GM19324 (cell line): ENCODE measurements around the gene ETHE1.

Source experiments
- ATAC-seq: cut with Tn5 transposase; IDR thresholded peaks from one replicate; pipeline ENCODE4 v1.9.1; 2021; ENCODE audit warnings: mild to moderate bottlenecking, moderate library complexity; ENCODE audit not compliant: unreplicated experiment, low FRiP score

Gene ETHE1, protein sequence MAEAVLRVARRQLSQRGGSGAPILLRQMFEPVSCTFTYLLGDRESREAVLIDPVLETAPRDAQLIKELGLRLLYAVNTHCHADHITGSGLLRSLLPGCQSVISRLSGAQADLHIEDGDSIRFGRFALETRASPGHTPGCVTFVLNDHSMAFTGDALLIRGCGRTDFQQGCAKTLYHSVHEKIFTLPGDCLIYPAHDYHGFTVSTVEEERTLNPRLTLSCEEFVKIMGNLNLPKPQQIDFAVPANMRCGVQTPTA

DNA sequence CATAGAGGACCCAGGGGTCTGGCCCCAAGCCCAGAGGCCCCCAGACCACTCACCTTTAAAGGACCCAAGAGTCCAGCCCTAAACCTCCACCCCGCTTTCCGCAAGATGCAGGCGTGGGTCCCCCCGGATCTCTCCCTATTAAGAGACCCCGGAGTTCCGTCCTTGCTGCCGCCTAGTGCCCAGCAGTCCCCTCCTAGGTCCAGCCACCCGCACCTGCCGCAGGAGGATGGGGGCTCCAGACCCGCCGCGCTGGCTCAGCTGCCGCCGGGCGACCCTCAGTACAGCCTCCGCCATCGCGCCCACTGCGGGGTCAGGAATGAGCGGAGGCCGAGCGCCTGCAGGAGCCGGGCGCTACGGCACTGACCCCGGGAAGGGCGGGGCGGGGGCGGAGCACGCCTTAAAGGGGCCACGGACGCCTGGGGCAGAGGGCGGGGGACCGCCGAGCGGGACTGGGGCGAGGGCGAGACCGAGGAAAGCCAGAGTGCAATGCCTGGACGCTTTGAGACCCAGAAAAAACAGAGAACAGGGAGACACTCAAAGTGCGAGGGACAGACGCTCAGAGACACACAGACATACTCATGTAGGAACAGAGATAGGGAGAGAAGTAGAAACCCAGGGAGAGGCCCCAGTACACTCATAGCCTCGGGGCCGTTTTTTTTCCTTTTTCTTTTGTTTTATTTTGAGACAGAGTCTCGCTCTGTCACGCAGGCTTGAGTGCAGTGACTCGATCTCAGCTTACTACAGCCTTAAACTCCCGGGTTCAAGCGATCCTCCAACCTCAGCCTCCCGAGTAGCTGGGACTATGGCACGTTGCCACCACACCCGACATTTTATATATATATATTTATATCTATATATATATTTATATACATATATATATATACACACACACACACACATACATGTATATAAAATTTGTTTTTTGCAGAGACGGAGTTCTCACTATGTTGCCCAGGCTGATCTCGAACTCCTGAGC, at the start of gene ETHE1:
Gene ETHE1 (minus strand): TSS at position 318 of the 976 bp plus-strand sequence. CDS start 24 bp downstream, at position 294.
- ATAC-seq, result peak; percentile 85

DNA sequence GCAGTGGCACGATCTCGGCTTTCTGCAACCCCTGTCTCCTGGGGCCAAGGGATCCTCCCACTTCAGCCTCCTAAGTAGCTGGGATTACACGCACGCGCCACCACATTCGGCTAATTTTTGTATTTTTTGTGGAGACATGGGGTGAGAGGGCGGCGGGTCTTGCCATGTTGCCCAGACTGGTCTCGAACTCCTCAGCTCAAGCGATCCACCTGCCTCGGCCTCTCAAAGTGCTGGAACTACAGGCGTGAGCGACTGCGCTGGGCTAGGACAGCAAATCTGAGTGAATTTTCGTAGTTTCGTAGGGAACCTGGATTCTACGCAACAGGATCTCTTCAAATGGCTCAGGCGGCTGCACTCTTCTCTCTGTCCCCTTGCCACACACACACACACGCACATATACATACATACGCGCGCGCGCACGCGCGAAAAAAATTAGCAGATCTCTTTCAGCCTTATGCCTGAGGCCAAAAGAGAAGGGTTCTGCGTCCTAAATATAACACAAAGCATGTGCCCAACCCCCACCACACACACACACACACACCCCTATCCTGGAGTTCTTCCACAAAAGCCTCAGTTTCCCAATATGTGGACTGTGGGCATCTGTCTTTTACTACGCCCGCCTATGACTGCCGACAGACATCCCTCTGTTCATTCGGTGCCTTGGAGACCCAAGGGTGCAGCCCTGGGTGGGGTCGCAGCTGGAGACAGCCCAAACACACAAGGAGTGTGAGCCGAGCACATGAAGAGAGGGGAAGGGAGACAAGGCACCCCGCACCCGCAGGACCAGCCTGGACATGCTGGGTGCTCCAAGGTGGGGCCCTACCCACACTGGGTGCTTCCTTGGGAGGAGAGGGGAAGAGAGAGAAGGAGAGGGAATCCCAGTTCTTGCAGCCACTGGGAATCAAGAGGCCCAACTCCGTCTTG, 49.2 kb upstream of the ETHE1 start:
- no peak for ATAC-seq

DNA sequence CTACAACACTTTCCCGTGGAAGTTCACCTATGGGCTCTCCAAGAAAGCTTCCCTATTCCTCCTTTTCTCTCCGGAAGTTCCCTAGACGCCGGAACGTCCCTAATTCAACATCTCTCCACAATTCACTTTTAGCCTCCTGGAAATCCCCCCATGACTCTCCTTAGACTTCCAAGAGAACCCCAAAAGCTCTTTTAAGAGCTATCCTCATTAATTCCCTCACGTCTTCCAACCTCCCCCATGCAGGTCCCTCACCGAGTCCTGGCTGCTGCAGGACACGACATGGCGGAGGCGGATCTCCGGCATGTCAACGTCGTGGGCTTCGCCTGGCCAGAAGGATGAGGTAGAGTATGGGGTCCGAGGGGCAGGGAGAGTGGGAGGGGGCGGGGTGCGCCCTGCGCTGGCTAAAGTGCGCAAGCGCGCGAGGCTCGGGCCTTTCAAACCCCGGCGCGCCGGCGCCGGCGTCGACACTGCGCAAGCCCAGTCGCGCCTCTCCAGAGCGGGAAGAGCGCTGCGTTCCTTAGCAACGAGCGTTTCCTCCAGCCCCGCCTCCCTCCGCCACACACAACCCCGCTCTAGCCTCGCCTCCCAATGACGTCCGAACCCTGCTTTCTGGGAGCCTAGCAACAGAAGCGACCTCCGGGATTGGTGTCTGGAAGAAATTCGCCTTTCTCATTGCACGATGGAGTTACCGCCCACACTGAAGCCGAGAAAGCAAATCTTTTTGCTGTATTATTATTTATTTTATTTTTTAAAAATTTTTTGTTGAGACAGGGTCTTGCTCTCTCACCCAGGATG, 48.4 kb upstream of the ETHE1 start, which contains the start of the genes PINLYP and XRCC1:
Gene PINLYP (plus strand): TSS at position 646 of the 795 bp plus-strand sequence. CDS start 1,391 bp downstream, outside the sequence.
Gene XRCC1 (minus strand): TSS at position 372 of the 795 bp plus-strand sequence. CDS start 69 bp downstream, at position 303.
- peak; percentile 97 for ATAC-seq

DNA sequence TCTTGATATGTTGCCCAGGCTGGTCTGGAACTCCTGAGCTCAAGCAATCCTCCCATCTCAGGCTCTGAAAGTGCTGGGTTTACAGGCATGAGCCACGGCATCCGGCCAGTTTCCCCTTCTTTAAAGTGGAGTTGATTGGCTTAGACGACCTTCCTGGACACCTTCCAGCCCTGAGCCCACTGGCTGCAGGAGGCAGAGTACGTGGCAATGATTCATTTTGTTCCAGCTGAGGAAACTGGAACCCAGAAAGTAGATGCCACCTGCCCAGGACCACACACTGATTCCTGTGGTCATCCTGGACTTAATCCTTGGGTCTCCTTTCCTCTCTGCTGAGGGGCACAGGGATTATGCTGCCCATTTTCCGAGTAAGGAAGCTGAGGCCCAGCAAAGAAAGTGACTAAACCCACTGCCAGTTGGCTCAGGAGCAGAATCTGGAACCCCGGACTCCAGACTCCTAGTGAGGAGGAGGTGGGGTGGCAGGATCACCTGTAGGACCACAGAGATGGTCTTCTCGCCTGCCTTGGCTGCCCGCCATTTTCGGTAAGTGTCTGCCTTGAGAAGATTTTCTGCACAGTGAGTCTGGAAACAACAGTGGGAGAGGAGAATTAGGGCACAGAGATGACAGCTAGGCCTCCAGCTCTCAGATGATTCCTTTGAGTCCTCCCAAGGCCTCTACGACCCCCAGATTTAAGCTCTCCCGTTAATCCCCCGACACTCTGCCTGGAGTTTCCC, 47.6 kb upstream of the ETHE1 start:
- no peak for ATAC-seq

DNA sequence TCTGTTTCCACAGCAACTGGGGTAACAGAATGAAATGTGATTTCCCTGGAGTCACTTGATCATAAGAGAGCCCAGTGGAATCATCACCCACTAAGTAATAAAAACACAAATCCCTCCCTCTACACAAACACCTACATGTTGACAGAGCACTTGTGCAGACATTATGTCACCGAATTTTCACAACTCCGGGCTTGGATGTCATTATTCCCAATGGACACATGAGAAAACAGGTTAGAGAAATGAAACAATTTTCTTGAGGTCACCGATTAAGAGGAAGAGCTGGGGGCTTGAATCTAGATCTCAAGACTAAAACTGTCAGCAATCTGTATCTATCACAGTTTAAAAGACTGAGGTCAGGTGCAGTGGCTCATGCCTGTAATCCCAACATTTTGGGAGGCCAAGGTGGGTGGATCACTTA, 45.2 kb upstream of the ETHE1 start:
- ATAC-seq, result no peak

DNA sequence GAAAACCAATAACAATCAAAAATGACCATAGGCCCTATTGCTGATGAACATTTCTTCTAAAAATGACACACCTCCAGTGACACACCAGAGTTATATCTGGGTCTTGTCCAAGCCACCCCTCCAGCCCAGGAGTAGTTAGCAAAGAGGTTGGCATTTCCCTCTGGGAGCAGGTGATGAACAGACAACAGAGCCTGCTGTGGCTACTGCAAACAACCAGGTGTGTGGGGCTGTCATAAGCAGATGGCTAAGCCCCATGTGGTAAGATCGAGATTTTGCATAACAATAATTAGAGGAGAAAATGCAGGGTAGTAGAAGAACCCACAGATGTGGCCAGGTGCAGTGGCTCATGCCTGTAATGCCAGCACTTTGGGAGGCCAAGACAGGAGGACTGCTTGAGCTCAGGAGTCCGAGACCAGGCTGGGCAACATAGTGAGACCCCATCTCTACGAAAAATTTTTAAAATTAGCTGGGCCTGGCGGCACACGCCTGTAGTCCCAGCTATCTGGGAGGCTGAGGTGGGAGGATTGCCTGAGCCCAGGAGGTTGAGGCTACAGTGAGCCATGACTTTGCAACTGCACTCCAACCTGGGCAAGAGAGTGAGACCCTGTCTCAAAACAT, 43.3 kb upstream of the ETHE1 start:
- ATAC-seq, result no peak

DNA sequence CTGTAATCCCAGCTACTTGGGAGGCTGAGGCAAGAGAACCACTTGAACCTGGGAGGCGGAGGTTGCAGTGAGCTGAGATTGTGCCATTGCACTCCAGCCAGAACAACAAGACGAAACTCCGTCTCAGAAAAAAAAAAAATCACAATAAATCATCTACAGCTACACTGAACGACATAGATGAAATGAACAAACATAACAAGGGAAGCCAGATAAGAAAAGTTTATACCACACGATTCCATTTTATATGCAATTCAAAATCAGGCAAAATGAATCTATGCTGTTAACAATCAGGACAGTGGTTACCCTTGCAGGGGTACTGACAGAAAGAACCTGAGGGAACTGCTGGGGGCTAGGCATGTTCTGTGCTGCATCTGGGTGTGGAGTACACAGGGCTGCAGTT, 42.7 kb upstream of the ETHE1 start:
- no peak for ATAC-seq

DNA sequence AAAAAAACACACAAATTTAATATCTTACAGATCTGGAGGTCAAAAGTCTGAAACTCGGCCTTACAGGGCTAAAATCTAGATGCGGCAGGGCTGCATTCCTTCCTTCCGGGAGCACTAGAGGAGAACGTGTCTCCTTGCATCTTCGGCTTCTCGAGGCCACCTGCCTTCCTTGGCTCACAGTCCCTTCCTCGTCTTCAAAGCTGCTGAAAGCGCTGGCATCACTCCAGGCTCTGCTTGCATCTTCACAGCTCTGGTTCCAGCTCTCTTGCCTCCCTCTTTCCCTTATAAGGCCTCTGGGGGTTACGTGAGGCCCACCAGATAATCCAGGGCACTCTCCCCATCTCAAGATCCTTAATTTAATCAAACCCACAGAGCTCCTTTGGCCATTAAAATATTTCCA, 37.8 kb upstream of the ETHE1 start:
- no peak for ATAC-seq

DNA sequence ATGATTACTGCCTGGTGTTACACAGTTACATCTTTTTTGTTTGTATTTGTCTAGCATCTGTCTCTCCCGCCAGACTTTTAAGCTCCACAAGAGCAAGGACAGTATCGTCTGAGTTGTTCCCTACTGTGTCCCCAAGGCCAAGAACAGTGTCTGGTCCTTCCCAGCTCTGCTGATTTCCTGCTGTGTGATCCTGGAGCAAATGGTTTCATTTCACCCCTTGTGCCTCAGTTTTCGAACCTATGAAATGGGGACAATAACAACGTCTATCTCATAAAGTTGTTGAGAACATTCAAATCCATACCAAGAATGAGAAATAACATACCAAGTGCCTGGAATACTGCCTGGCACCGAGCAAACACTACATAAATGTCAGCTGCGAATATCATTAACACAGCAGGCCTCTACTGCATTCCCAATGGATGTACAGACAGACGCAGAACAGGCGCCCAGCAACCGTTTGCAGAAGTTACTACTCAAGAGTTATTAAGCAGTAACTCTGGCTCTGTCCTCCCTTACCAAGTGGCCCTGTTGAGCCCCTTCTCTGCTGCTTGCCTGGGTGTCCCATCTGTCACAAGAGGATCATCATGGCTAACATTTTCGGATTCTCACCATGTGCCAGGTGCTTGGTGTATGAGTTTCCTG, 36.9 kb upstream of the ETHE1 start:
- ATAC-seq, result no peak

DNA sequence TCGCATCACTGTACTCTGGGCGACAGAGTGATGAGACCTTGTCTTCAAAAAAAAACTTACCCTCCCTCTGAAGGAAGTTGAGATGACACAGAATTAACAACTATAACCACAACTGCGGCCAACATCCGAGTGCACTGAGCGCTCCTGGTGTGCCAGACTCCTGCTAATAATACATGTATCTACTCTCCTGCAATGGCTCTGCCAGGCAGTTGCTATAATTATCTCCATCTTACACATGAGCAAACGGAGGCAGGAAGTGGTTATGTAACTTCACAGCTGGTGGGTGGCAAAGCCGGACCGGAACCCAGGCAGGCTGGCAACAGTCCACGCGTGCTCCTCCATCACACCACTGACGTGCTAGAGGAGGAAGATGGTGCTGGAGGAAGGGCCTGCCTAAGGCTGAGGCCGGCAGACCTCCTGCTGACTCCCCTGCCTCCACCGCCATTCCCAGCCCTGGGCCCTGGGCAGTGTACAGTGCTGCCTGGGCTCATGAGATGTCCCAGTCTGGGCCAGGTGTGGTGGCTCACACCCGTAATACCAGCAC, 35.8 kb upstream of the ETHE1 start:
- ATAC-seq, result peak; percentile 83

DNA sequence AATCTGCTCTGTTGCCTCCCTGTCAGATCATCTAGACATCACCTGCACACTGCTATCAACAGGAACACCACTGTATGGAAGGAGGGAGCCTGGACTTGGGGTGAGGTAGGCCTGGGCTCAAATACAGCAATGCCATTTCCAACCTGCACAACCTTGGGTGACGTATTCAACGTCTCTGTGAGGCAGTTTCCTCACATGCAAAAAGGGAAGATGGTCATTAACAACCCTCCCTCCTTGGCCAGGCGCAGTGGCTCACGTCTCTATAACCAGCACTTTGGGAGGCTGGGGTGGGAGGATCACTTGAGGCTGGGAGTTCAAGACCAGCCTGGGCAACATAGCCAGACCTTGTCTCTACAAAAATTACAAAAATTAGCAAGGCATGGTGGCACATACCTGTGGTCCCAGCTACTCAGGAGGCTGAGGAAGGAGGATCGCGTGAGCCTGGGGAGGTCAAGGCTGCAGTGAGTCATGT, 35.3 kb upstream of the ETHE1 start:
- ATAC-seq, result no peak

DNA sequence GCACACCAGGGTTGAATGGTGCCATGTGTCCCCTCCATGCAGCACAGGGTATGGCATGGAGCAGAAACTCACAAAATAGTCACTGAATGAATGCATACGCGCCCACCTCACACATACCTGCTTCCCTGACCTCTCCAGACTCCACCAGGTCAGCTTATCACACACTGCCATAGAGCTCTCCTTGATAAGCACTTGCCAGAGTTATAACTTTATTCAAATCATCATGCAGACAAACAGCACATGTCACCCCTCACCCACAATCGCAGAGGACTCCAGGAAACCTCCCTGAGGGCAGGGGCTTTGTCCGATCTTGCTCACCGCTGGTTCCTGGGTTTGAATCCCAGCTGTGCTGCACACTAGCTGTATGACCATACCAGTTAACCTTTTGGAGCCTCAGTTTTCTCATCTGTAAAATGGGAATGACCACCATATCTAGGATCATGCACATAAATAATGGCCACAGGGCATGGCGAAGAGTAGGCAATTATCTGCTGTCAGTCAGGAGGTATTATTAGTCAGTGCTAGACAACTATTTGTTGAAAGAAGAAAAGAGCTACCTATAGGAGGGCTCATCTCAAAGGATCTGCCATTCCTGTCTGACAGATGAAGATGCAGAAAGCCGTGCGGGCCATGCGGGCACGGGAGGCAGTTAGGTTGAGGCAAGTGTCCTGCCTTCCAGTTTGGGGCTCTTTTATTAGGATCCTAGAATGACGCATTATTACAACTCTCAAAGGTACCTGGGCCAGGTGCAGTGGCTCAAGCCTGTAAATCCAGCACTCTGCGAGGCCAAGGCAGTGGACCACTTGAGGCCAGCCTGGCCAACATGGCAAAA, 34.4 kb upstream of the ETHE1 start:
- no peak for ATAC-seq

DNA sequence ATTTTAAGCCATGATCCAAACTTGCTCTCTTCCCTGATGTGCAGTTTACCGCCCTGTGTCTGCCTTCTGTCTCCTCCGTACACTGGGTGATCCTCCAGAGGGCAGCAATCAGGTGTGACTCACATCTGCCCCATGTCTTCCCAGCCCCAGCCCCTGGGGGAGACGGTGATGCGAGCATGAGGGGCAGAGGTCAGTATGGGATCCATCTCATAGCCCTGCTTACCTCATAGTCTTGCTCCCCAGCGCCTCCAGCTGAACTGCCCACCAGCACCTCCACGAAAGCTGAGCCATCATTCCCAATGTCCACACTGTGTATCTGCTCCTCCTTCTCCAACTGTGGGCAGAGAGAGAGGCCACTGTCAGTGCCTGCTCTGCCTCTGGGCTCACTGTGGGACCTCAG, 33.7 kb upstream of the ETHE1 start:
- no peak for ATAC-seq

DNA sequence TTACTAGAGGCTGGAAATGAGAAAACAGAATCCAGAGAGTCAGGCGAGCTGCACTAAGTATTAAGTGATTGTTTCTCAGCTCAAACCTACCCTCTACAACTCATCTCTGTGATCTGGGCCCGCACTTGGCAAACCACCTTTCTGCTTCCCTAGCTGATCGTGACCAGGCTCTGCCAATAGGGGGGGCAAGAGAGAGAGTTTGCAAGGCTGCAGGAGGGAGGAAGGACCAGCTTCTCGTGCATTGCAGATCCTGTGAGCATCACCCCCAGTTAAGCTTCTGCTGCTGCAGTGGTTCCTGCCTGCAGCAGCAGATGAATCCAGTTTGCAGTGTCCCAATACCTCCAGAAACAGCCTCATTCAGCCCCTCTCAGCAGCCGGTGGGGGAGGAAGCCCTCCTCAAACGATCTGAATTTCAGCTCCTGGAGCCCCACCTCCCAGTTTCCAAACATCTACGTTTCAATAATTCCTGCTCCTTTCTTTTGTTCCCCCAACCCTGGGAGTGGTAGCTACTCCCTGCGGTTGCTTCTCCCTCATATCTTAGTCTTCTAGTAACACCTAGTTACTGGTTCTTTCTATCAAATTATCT, 28.3 kb upstream of the ETHE1 start:
- no peak for ATAC-seq

DNA sequence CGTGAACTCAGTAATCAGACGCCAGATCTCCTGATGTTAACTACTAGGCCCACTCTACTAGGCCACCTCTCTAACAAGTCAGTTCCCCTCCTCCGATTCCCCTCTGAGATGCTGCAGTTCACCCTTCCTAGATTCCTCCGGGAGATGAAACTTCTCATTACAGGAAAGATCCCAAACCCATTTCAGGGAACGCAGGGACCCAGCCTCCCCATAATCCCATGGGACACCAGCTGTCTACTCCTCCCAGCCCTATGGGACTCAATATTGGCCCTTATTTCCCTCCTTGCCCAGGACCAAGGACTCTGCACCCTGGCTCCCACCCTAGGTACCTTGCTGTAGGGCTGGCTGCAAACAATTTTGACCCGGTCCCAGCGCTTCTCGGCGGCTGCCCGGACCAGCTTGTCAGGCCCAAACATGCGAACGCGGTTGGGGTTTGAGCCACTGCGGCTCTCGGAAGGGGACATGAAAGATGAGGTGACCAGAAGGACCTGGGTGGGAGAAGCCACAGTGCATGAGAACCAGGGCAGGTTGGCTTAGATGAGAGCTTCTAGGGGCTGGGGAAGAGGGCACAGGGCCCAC, 27.4 kb upstream of the ETHE1 start:
- no peak for ATAC-seq

DNA sequence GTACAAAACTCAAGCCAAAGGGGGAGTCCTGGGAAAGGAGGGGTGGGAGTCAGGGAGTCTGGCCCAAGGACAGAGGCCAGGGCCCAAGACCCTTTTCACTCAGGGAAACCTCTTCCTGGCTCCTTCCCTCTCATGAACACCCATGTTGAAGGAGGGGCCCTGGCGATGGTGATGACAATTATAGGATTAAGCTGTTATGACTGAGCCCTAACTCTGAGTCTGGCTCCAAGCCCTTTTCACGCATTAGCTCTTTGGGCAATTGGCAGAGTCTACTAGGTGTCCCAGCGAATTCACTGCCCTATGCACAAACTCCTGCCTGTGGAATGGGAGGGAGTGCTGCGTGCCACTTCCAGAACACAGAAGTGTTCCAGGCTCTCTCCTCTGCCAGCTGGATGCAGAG, 26.7 kb upstream of the ETHE1 start:
- ATAC-seq, result no peak
